ENCODE results near the gene TRIM31.

Gene TRIM31

DNA sequence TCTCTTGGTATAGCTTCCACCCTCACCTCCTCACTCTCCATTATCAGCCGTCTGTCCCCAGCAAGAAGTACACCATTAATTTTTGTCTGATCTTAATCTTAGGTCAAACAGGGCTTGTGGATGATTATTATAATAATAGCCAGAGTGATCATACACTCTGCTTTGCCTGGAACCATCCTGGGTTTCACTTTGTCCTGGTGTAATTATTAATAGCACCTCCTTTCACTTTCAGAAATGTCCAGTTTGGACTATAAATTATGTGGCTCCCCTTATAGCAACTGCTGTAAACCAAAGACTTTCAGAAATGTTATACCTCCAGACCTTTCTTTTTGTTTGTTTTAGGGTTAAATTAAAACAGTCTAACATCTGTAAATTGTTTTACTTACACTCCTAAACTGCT is 951 bp upstream of the TRIM31 start:
- DNase-seq (ENCODE audit: low read depth, low spot score): no peak

DNA sequence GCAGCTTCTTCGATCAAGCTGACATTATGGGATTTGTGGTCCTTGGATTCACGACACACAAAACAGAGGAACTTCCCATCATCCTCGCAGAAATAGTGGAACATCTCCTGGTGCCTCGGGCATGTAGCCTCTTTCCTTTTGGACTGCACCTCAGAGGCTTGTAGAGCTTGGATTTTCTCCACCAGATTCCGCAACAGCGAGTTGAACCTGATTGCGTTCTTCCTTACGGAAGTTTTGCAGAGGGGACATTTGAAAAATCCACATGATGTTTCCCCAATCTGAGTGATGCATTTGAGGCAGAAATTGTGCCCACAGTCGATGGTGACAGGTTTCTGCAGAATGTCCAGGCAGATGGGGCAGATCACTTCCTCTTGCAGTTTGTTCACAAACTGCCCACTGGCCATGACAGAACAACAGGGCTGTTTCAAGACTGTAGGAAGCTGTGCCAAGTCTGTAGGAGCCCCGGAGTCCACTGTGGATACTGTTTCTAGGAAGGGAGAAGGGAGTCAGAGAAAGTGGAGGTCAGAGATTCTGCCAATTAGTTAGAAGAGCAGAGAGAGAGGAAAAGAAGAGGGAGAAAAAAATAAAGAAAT is 392 bp downstream of the TRIM31 start:
- no peak for DNase-seq (ENCODE audit: low read depth, low spot score)

DNA sequence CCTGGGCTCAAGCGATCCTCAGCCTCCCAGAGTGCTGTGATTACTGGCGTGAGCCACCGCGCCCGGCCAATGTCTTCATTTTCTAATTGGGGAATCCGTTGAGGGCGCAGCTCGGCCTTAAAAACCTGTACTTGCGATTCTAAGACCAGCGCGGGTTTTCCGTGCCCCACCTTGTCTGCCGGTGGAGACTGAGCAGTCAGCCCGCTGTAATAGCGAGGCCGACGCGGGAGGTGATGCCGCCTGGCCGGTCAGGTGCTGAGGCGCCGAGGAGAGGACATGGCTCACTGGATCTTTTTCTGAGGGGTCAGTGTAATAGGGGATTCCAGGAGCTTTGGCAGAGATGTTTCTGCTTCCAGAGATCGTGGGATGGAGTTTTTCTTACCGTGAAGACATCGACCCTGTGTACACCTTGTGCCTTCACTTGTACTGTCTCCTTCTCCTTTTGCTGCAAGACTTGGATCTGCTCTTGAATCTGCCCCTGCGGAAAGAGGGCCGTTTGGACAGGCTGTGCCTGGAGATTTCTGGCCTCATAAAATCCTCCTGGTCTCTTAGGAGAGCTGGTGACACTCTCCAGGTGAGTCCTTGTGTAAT is 1.5 kb downstream of the TRIM31 start:
- no peak for DNase-seq (ENCODE audit: low read depth, low spot score)

DNA sequence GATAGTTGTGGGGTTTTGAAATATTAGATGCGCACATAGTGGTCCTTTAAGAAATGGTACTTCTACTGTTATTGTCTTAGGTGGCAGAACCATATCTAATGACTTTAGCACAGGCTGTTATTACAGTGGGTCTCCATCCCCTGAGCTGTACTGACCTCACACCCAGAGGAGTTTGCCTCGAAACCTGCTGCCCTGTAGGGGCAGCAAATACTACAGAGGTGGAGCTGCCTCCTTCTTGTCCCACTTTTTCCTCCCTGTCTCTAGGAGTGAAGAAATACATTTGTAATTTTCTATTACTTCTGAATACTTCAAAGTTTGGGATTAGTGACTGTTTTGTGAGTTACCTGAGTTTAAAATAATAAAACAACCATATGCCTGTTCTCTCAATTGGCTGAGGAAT is 8.2 kb downstream of the TRIM31 start:
- no peak for DNase-seq (ENCODE audit: low read depth, low spot score)

DNA sequence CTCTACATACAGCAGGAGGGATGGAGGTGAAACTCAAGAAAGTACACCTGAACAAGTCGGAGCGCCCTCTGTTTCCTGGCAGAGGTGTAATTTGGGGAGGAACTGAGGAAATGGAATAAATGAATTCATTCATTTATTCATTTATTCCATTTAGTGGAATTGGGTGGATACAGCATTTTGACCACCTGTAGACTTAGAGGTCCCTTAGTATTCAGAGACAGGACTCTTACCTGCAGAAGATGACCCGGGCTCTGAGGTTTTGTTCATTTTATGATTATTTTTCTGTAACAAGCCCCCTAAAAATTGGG is 9.1 kb downstream of the TRIM31 start:
- no peak for DNase-seq (ENCODE audit: low read depth, low spot score)

DNA sequence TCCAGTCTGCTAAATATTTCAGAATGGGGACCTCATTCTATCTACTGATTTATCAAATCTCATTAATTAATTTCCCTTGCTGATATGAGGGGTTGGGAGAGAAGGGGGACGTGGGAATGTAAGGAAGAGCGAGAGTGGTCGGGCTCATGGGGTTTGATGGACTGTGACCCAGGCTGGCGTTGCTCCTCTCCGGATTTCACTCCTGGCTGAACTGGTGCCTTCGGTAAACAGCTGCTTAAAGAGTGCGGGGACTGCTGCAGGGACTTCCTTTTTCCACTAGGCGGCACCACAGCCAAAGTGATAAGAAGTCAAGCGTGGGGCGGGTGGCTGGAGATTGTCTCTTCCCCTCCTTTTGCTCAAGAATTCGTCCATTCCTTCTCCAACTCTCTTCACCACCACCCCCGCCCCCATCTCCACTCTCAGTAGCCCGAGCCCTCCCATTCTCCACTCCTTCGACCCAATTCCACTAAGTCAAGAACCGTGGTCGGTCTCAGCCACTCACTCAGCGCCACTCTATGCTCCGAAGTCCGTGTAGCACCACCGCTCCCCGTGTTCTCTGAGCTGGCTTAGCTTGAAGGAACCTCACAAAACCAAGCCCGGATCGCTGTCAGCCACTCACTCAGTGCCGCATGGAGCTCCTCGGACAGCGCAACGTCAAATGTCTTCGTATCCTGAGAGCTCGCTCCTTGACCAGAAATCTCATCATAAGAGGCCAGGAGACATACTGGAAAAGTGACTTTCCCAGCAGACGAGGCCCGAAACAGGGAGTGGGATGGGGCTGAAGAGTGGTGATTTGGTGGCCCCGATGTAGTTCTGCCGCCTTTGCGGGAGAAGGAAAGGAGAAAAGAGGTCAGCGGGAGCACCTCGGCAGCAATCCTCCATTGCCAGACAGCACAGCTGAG is 9.7 kb downstream of the TRIM31 start:
- peak; percentile 71 for DNase-seq (ENCODE audit: low read depth, low spot score)

DNA sequence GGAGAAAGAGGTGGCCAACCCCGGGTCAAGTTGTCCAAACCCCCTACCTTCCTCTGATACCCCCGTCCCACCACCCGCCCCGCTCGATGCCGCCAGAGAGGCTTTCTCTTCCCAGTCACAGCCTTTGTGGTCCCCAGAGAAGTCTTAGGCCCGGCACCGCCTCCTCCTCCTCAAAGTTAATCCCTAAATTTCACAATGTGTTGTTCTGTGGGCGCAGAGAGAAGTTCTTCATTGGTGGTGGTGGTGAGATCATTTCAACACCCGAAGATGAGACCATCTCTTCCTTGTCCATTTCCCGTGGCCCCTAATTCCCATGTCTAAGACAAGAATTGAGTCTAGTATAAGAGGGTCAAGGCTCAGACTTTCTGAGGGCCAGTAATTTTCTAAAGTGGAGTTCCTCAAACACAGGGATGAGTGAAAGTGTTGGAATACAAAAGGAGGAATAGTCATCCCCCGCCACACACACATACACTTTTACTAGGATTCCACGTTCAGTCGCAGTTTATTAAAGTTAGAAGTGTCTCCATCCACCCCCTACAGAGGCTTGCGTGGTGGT is 10.4 kb downstream of the TRIM31 start:
- no peak for DNase-seq (ENCODE audit: low read depth, low spot score)

DNA sequence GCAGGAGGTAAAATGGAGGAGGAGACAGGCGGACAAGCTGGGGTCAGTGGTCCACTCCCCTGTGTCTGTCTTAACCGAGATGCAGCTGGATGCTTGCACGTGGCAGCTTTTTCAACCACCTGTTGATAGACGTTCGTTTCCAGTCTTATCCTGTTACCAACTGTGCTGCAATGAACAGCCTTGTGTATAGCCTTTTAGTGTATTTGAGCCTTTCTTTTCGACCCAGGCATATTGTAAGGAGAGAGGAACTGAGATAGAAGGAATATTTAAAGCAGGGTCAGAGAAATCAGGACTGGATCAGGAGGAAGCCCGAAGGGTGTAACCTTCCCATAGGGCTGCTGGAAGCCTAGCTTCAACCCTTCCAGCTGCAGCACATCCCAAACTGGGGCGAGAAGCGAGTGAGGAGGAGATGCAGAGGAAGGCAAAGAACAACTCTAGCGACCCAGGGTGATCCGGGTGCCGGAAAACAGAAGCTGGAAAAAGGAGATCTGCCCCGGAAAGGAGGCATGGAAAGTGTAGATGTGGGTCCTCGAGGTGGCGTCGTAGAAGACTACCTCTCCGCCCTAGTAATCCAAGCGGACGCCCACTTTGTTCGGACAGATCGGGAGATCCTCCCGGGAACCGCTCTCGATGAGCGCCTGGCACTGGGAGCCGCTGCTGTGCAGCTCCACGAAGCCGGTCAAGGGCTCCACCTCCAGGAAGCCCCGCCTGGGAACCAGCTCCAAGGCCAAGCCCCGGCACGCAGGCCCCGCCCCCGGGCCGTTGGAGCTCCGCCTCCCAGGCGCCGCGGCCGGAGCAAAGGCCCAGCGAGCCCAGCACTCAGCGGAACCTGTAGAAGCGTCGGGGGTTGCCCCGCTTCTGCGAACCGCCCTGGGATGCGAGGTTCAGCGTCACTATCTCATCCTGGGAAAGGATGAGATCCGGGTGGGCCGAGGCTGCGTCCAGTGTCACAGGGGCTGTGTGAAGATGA is 11.2 kb downstream of the TRIM31 start:
- peak; percentile 45 for DNase-seq (ENCODE audit: low read depth, low spot score)

DNA sequence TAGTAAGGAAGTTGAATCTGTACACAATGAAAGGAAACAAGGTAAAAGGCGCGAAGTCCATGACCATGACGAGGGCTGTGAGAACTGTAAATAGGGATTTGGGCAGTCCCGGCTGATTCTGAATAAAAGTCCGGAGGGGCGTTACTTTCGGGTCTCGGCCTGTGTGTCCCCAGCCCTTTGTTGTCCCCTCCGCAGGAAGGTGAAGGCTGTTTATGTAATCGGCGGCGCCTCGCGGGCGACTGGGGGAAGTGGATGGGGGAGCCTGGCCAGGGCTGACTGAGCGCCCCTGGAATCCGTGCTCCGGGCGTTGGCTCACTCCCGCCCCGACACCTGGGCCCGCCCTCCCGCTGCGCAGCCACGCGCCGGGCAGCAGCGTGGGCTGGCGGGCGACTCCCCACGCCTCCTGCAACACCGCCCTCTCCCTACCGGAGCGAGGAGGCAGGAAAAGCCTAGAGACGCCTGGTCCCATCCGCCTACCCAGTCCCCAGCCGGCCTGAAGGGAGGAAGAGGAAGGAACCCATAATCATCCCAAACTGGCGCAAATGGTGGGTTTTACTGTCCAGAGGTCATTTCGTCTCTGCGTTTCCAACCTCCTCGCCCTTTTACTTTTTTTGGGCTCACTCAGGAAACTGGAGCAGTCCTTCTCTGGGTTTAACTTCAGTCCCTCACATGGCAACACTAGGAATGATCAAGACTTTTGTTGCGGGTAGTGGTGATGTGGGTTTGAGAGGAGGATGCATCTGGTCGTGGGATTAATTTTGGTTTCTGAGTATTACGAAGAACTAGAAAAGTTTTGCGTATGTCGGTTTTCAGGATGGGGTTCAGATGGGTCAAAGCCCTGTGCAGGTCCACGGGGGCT is 12.1 kb downstream of the TRIM31 start:
- no peak for DNase-seq (ENCODE audit: low read depth, low spot score)

DNA sequence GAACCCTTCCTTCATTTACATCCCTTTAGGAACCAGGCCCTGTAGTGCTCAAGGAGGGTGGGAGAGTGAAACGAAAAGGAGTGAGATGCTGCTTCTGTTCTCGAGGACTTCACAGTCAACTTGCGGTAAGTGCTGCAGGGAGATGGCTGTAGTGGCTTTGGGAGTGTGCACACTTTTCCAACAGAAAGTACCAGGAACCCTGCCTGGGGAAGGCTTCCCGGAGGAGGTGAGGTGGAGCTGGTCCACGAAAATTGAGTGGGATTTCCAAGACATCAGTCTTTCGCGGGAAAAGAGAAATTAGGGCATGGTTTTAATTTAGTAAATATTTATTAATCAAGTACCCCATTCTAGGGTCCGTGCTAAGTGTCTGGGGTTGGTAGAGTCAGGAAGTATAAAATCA is 12.7 kb downstream of the TRIM31 start:
- DNase-seq (ENCODE audit: low read depth, low spot score): no peak

DNA sequence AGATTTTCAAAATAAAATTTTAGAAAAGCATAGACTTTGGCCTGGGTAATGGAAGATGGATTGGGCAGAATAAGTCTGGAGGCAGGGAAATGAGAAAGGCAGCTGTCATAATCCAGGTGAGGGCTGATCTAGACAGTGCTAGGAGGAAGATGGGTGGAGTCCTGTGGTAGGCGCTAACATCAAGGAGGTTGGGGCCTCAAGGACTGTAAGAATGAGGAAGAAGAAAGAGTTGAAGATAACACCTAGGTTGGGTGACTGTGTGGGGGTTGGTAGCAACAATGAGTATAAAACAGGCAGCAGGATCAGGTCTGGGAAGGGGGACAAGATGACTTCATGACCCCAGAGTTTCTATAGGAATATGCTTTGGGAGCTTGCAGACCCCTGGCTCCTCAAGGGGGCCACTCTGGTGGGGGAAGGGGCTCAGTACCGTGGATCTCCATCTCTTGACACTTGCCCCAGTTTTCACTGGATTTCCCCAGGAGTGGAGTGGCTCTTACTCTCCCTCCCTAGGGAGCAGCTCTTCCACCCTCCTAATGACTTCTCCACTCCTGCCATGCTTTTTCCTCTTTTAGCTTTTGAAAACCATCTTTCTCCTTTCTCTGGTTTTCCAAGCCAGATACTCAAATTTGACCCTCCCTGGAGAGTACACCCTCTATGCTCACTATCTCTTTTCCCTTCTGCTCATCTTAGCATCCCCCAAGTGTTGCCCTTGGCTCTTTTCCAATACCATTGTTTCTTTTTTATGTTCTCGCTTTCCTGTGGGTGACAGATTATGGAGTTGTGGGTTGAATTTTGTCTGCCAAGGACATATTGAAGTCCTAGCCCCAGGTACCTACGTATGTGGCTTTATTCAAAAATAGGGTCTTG is 14.8 kb downstream of the TRIM31 start:
- DNase-seq (ENCODE audit: low read depth, low spot score): no peak

DNA sequence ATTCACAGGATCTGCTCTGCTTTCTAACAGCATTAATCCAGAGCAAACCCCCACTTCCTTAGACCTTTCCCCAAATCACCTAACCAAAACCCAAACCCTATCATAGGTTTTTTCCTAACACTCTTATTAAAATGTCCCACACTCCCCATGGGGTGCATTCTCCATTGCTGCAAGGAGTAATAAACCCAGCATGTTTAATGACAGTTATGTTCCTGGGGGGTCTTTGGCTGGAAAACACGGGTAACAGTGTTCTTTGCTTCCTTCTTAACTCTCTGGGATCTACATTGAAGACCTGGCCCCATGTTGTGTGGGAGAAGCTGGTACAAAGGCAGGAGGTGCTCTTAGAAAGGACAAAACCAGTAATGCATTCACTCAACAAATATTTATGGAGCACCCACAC is 16.1 kb downstream of the TRIM31 start:
- no peak for DNase-seq (ENCODE audit: low read depth, low spot score)

DNA sequence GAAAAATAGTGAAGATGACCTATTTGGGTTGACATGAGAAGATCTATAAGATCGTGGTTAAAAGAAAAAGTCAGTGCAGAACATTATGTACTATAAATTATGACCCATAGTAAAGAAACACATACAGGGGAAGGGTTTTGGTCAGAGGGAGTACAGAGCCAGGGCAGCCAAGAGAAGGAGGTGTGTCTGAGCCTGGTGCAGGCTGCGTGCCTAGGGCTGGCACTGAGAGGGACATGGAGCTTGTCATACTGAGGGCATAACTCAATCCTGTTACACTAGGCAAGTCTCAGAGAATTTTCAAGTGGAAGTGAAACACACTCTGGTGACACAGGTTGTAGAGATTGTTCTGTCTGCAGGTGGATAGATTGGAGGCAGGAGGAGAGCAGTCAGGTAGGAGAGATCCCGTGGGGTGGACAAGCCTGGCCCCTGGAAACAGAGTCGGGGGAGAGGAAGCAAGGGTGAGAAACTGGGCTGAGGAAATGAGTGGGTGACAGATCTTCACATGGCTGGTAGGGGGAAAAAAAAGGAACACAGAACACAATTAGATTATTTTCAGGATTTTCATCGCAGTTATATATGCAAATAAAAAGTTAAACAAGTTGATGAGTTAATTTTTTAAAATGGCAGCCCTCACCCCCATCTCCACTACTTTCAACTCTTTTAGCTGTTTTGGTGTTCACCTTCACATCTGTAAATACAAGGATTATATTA is 18.8 kb downstream of the TRIM31 start:
- DNase-seq (ENCODE audit: low read depth, low spot score): no peak

DNA sequence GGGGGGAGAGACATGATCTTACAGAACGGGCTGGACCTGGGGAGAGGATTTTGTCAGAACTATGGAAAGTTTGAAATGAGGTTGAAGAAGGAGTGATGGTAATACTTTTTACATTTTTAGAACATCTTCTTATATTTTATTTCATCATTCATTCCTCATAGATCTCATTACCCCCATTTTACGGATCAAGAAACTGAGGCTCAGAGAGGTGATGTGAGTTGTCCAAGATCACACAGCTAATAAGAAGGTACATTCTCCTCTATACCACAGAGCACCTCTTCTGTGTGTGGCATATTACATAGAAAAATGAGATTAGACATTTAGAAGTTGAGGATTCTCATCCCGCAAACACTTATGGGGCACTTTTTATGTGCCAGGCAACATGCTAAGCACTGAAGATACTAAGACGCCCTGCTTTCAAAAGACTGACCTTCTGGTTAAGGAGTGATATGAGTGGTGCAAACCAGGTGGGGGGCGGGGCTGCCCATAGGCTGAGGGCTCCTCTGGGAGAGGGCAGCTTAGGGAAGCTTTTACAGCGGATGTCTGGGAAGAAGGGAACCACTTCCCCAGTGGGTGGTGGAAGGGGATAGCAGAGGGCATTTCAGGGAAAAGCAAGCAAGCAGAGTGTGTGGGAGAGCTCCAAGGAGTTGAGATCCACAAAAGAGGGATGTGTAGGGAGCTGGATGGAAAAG is 19.9 kb downstream of the TRIM31 start:
- DNase-seq (ENCODE audit: low read depth, low spot score): no peak

DNA sequence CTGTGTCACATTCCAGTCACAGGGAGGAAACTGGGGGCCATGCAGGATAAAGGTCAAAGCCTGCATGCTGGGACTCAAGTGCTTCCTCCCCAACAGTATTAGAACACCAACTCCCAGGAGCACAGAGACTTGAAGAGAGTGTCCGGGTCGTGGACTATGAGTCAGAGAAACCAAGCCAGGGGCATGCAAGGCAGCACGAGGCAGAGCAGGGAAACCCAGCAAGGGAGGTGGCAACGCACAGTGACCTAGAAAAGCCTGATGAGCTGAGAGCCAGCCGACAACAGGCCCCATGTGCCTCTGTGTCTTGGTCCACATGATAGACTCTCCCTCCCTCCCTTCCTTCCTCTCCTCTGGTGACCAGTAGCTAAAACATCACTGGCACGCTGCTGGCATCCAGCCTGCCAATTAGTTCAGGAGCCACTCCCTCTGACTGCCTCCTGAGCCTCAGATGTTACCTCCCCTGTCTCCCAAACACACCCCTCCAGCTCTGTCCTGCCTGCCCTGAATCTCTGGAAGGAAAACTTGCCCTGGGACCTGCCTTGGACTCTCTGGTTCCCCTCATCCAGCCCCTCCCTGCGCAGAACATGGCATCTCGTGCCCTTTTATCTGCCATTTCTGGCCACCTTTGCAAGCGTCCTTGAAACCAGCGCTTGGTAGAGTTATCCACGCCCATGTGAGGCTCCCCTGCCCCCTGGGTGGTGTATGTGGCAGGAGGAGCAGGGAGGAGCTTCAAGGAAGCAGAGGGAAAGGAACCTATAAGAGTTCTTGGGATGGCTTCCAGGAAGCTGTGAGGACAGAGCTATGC is 21.1 kb downstream of the TRIM31 start:
- DNase-seq (ENCODE audit: low read depth, low spot score): no peak

DNA sequence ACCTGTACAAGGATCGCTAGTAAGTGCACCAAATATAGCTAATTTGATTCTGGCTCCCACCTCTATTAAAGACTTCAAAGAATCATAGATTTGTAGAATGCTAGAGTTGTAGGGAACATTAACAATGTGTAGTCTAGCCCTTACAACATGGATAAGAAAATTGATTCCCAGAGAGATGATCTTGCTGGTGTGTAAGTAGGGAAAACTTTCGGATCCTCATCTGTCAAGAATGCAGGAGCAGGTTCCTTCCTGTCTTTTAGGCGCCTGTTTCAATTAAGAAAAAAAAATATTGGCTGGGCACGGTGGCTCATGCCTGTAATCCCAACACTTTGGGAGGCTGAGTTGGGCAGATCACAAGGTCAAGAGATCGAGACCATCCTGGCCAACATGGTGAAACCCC is 25.0 kb downstream of the TRIM31 start:
- no peak for DNase-seq (ENCODE audit: low read depth, low spot score)

DNA sequence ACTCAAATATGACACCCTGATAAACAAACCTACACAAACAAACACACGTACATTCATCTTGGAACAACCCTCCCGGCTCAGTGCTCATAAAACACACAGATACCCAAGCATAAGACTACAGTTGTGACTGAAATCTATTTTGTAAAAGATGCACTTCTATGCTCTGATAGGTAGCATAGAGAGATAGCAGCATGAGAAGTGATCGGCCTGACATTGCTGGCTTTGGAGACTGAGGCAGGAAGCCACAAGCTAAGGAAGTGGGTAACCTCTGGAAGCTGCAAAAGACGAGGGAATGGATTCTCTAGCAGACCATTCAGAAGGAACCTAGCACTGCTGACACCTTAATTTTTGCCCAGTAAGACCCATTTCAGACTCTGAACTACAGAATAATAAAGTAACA is 35.7 kb downstream of the TRIM31 start:
- no peak for DNase-seq (ENCODE audit: low read depth, low spot score)
